ENCODE measurements around the gene BORCS6.

GRCh38 chr17:8160224-8160577 lies 29.8 kb downstream of the BORCS6 start:
- TF ChIP-seq POLR2AphosphoS5 (IDR thresholded peaks at IDR 0.05) (no peak), CTCF (IDR thresholded peaks at IDR 0.05 in 8 of 11, conservative IDR thresholded peaks at IDR 0.05 in 3 of 11) (no peak), POLR2A (IDR thresholded peaks at IDR 0.05) (no peak)
